ENCODE measurements around the gene PUM2.
A peak's percentile ranks its signal among the peaks of the same experiment; 100 is the strongest.
"Not testable (repeated sequence)": the region's sequence is repeated elsewhere in the genome, so short reads cannot be mapped to it uniquely, and the experiment has no call there.

PUM2 gene, protein sequence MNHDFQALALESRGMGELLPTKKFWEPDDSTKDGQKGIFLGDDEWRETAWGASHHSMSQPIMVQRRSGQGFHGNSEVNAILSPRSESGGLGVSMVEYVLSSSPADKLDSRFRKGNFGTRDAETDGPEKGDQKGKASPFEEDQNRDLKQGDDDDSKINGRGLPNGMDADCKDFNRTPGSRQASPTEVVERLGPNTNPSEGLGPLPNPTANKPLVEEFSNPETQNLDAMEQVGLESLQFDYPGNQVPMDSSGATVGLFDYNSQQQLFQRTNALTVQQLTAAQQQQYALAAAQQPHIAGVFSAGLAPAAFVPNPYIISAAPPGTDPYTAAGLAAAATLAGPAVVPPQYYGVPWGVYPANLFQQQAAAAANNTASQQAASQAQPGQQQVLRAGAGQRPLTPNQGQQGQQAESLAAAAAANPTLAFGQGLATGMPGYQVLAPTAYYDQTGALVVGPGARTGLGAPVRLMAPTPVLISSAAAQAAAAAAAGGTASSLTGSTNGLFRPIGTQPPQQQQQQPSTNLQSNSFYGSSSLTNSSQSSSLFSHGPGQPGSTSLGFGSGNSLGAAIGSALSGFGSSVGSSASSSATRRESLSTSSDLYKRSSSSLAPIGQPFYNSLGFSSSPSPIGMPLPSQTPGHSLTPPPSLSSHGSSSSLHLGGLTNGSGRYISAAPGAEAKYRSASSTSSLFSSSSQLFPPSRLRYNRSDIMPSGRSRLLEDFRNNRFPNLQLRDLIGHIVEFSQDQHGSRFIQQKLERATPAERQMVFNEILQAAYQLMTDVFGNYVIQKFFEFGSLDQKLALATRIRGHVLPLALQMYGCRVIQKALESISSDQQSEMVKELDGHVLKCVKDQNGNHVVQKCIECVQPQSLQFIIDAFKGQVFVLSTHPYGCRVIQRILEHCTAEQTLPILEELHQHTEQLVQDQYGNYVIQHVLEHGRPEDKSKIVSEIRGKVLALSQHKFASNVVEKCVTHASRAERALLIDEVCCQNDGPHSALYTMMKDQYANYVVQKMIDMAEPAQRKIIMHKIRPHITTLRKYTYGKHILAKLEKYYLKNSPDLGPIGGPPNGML

GRCh38 chr2:20350753-20351554 lies at the start of gene PUM2:
Gene PUM2, minus strand, starts transcription at chr2:20350844. Its CDS starts 23,484 bp downstream, at chr2:20327360.
- DNase-seq (ENCODE audit: low spot score), result peak; percentile 95

GRCh38 chr2:20400306-20400705 lies 49.7 kb upstream of the PUM2 start:
- DNase-seq (ENCODE audit: low spot score), result no peak

- no peak for DNase-seq (ENCODE audit: low spot score)
Measured at GRCh38 chr2:20398956-20399567, 48.4 kb upstream of the PUM2 start.

DNA sequence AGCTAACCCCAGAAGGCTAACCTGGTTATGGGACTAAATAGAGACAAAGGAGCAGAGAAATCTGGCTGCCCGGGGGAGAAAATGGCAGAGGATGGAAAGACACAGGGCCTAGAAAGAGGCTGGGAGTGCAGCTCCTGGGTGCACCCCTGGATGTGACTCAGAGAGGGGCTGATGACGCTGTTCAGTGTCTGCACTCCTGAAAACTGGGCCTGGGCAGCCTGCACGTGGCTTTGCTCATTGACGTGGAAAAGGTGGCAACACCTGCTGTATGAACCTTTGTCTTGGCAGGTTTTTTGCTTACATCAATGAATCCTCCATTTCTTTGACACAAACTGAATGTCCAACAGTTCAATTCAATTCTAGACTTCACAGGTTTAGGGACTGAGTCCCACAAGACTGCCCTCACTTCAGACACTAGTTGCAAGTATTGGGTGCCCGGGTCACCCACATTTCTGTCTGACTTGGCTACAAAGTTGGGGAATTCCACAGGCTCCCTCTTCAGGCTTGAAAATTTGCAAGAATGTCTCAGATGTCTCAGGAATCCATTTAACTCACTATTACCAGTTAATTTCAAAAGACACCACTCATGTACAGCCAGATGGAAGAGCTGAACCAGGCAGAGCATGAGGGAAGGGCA lies 47.3 kb upstream of the PUM2 start:
- no peak for DNase-seq (ENCODE audit: low spot score)

- DNase-seq (ENCODE audit: low spot score), result no peak
Measured at GRCh38 chr2:20396356-20397000, 45.8 kb upstream of the PUM2 start.

- DNase-seq (ENCODE audit: low spot score), result no peak
Measured at GRCh38 chr2:20393986-20394385, 43.3 kb upstream of the PUM2 start.

DNA sequence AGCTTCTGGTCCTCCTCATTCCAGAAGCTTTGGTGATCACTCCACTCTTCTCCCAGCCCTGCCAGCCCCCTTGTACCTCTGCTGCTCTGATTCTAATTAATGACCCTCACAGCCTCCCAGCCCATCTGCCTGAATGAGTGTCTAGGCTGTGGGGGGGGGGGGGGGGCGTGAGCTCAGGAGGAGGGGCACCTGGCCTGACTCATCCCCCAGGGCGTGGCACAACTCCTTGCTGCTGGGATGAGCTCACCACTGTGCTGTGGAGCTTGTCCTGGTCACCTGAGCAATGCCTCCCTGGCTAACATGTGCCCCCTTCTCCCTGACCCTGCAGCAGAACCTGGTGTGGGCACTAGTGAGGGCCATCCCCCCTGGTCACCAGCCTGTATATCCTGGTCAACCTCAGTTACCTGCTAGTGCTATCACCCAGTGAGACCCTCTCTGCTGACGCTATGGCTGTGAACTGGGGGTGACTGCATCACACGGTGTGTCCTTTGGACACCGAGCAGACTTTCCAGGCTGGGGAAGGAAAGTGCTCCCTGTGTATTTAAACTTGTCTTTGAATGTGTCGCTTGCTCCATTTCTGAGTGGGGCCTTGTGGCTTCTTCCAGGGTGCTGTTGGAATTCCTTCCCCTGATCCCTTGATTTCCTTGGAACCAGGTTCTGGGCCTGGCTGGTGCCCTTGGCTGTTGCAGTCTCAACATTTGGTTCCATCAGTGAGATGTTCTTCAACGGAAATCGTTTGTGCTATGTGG lies 41.5 kb upstream of the PUM2 start:
- DNase-seq (ENCODE audit: low spot score), result no peak

- no peak for DNase-seq (ENCODE audit: low spot score)
Measured at GRCh38 chr2:20390524-20391123, 40.0 kb upstream of the PUM2 start.

DNA sequence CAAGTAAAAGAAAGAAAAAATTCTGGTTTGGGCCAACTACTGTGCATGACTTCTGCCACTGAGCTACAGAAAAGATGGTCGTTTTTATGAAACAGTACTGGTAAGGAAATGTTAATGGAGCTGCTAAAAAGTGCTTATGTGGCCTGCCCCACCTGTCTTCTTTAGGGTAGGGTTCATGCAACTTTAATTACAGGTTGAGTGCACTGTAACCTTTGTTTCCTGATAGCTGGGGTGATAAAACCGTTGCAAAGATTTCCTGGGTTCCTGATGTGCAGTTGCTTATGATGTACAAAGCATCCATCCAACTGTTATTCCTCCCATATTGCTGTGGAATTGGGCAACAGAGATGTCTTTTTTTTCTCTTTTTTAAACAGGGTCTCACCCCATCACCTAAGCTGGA lies 34.3 kb upstream of the PUM2 start:
- DNase-seq (ENCODE audit: low spot score), result no peak

- DNase-seq (ENCODE audit: low spot score), result no peak
Measured at GRCh38 chr2:20382965-20383810, 32.5 kb upstream of the PUM2 start.

GRCh38 chr2:20381457-20381856 lies 30.8 kb upstream of the PUM2 start:
- no peak for DNase-seq (ENCODE audit: low spot score)

GRCh38 chr2:20378891-20379519 lies 28.4 kb upstream of the PUM2 start:
- DNase-seq (ENCODE audit: low spot score), result peak; percentile 53

- no peak for DNase-seq (ENCODE audit: low spot score)
Measured at GRCh38 chr2:20378341-20378740, 27.7 kb upstream of the PUM2 start.

- DNase-seq (ENCODE audit: low spot score), result no peak
Measured at GRCh38 chr2:20377741-20378140, 27.1 kb upstream of the PUM2 start.

DNA sequence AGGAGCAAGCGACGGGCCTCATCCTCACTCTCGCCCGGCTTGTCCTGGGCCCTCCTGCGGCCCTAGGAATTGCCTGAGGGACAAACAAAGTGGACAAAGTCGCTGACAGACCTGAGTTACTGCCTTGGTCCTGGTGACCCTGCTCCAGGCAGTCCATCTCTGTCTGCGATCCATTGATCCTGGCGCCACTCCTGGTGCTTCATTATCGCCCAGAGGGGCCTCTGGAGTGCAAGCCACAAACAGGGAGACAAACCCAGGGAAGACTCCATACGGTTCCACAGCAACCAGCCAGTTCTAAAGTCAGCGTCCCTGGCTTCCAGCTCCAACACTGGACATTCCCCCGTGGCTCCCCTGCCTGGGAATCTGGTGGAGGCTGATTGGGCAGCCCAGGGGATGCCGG lies 24.3 kb upstream of the PUM2 start:
- not testable (repeated sequence) for DNase-seq (ENCODE audit: low spot score)

GRCh38 chr2:20372896-20373640 lies 22.4 kb upstream of the PUM2 start:
- DNase-seq (ENCODE audit: low spot score), result no peak

All from D341Med (cell line).